Mammary epithelial cell (primary cell): ENCODE measurements around the gene ABCD1.

Source experiments
- EZH2 ChIP-seq: IDR thresholded peaks from 2 replicates; pipeline ENCODE4 v1.6.1; 2012; ENCODE audit warnings: low read length, inconsistent platforms, borderline replicate concordance
- TF ChIP-seq, protein P1 (sequence below), 2 donors: IDR thresholded peaks in 1 of 2; conservative IDR thresholded peaks in 1 of 2; 2 replicates each; pipeline ENCODE4 v1.5.1; 2011 to 2012; ENCODE audit warnings: inconsistent platforms in 2 of 2, low read length in 2 of 2, mild to moderate bottlenecking in 2 of 2, control low read depth in 1 of 2, low read depth in 1 of 2; ENCODE audit not compliant: insufficient read depth in 1 of 2; ENCODE audit errors: extremely low read depth in 1 of 2

DNA sequence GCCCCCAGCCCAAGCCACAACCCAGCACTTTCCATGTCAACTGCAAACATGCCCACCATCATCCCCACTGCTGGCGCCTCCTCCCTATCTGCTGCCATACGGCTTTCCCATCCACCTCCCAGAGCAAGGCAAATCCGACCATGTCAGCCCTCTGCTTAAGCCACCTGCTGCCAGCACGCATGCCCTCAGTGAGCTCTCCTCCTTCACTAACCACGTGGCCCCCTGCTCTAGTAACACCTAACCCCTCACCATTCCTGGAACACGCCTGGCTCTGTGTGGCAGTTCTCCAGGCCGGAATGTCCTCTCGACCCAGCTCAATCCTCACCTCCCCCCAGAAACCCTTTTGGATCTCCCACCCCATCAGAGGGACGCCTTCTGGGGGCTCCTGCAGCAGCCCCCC lies 17.9 kb upstream of the ABCD1 start:
- TF ChIP-seq, protein P1, sequence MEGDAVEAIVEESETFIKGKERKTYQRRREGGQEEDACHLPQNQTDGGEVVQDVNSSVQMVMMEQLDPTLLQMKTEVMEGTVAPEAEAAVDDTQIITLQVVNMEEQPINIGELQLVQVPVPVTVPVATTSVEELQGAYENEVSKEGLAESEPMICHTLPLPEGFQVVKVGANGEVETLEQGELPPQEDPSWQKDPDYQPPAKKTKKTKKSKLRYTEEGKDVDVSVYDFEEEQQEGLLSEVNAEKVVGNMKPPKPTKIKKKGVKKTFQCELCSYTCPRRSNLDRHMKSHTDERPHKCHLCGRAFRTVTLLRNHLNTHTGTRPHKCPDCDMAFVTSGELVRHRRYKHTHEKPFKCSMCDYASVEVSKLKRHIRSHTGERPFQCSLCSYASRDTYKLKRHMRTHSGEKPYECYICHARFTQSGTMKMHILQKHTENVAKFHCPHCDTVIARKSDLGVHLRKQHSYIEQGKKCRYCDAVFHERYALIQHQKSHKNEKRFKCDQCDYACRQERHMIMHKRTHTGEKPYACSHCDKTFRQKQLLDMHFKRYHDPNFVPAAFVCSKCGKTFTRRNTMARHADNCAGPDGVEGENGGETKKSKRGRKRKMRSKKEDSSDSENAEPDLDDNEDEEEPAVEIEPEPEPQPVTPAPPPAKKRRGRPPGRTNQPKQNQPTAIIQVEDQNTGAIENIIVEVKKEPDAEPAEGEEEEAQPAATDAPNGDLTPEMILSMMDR (conservative IDR thresholded peaks at IDR 0.05 in 1 of 2, IDR thresholded peaks at IDR 0.05 in 1 of 2; ENCODE audit: extremely low read depth in 1 of 2, insufficient read depth in 1 of 2, low read depth in 1 of 2, low read length in 2 of 2), result no peak
- no peak for TF ChIP-seq EZH2
